Subcutaneous adipose tissue (tissue), 4 donors: Measurements from ENCODE around the gene UGT1A6. TPM values are rescaled to one million over a fixed set of nuclear protein-coding genes. Genes with fewer than 3 reads are reported as not detected.

Experiments used
- total RNA-seq, 4 donors: library from RNA; depleted of rRNA; stranded (reverse); fragments of >200 nt; gene quantifications; one replicate each; pipeline ENCODE4 v1.1.0, GENCODE V29; 2016
- TF ChIP-seq, protein P1 (sequence below): fragments of 450-650 bp; IDR thresholded peaks from one replicate; pipeline ENCODE4 v1.5.1; 2016; ENCODE audit warnings: low read depth, mild to moderate bottlenecking, control low read depth, antibody characterized with exemption, moderate library complexity

The UGT1A6 gene
- total RNA-seq, 4 donors from 2014 or later = not detected

DNA sequence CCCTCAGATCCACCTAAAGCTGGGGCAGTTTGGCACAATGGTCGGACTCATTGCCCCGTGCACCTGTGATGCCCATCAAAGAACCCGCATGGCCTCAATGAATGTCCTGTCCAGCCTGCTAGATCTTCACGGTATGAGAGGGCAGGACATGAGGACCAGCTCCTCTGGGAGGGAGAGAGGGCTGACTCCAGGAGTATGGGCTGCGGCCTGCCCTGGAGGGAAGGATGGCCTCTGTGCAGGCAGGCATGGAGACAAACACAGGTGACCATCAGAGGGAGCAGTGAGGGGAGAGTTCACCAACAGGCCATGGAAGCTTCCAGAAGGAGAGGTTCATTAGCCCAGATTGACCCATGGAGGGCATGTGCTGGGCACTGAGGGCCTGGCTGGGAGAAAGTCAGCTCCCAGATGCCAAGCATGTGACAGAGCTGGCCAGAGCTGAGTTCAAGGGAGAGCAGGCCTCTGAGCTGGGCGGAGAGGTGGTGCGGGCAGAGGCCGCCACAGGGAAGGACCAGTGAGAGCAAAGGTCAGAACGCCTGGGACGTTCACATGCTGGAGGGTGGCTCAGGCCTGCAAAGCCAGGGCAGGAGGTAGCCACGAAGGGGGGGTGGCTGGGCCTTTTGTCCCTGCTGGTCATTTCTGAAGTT lies 125.4 kb downstream of the UGT1A6 start:
- TF ChIP-seq, protein P1, sequence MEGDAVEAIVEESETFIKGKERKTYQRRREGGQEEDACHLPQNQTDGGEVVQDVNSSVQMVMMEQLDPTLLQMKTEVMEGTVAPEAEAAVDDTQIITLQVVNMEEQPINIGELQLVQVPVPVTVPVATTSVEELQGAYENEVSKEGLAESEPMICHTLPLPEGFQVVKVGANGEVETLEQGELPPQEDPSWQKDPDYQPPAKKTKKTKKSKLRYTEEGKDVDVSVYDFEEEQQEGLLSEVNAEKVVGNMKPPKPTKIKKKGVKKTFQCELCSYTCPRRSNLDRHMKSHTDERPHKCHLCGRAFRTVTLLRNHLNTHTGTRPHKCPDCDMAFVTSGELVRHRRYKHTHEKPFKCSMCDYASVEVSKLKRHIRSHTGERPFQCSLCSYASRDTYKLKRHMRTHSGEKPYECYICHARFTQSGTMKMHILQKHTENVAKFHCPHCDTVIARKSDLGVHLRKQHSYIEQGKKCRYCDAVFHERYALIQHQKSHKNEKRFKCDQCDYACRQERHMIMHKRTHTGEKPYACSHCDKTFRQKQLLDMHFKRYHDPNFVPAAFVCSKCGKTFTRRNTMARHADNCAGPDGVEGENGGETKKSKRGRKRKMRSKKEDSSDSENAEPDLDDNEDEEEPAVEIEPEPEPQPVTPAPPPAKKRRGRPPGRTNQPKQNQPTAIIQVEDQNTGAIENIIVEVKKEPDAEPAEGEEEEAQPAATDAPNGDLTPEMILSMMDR = no peak

DNA sequence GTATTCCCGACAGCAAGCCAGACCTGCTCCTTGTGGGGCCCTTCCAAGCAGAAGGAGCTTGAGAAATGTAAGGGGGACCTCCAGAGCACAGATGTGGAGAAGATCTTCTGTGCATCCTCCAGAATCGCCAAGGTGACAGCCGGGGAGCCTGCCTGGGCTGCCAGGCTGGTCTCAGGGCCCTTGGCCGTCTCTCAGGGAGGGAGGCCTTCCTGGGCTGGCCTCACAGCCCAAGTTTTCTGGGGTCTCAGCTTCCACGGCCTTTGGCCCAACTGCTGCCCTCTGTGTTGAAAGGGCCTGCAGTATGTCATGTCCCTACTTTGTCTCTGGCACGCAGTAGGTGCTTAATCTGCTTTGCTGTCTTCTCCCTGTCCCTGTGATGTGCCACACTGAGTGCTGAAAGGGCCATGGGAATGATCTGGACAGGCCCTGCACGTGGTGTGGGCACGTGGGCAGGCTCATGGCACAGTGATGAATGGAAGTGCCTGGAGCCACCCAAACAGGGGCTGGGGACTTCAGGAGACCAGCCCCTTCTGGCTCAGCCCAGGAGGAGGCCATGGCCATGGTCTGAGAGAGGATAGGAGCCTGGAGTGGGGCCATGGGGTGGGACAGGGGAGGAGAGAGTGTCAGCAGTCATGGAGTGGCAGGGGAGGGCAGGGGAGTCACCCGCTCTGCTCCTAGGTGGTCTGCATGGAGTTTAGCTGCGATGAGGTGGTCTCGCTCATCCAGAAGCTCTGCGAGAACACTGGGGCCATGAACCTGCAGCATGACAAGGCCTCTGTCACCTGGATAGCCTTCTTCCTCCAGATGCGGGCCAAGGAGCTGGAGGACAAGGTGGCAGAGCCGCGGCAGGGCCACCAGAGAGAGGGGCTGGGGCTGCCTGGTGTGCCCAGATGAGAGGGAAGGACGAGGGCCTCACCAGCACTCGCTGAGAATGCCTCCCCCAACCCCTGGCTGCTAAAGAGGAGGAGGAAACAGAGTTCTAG lies 126.2 kb downstream of the UGT1A6 start:
- TF ChIP-seq, protein P1 = no peak

DNA sequence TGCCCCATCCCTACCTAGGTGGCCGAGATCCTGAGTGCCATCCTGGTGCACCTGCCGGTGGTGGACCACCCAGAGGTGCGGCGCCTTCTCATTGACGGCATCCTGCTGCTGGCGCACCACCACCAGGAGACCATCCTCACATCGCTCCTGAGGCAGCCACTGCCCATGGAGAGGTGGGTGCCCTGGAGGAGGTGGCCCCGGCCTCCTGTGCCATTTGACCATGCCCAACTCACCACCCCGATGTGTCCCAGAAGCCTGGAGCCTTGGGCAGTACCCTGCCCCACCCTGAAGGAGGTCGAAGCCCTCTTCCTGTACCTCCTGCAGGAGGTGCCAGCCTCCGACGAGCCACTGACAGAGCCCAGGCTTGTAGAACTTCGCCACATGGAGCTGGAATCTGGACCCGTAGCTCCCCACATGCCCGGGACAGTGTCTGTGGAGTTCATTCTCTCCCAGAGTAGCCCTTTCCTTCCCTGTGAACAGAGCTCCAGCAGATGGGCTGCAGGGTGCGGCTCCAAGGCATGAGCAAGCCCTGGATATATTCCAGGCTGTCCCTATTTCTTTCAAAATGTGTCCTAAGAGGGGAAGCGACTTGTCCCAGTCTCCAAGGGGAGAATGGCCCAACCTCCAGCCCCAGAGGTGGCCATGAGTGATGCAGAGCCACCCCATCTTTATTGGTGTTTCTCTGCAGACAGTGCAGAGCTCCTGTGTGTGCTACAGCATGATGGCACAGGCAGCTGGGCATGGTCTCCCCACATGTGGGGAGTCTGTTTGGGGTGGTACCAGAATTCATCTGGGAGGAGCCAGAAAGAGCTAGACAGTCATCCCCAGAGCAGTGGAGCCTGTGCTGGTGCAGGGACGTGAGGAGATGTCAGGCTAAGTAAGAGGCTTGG lies 127.4 kb downstream of the UGT1A6 start:
- TF ChIP-seq, protein P1 = no peak

DNA sequence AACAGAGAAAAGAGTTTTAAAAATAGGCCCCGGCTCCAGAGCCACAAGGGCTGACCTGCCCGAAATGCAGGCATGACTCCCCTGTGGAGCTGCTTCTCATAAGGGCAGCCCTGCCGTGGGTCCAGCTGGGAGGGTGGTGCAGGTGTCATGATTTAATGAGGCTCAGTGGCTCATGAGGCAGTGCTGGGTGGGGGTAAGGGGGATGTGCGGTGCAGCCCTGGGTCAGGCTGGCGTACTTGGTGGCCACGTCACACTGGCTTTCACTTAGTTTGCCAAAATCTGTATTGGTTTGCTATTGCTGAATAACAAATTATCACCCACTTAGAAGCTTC lies 128.1 kb downstream of the UGT1A6 start:
- TF ChIP-seq, protein P1 = no peak

DNA sequence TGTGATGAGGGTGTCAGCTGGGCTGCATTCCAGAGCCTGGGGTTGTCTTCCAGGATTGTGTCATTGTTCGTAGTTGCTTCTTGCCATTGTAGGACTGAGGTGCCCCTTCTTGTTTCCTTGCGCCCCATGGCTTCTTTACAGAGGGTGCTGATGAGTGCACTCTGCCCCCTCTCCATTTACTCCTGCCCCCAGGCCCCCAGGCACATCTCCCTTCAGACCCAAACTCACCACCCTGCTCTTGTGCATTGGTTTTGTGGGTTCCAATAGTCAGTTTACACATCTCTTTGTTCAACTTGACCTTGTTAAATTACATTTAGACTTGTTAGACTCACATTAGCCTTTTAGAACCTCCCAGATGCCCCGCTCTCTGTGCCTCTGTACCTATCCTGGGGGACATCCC lies 128.5 kb downstream of the UGT1A6 start:
- TF ChIP-seq, protein P1 = no peak

DNA sequence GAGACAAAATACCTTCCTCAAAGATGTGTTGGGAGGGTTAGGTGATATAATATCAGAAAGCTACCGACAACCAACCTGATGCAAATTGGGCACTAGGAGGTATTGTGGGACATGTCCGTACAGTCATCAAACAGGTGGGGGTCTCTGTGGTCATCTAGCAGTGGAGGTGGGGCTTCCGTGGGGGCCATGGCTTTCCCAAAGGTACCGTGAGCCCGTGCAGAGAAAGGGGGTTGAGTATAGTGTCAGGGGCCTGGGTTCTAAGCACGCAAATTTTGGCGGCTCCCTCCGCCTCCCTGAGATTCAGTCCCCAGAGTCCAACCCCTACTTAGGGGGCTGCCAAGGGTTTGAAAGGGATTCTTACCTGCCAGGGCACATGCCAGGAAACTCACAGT lies 129.0 kb downstream of the UGT1A6 start:
- TF ChIP-seq, protein P1 = no peak
